ENCODE measurements around the gene SRGAP3.

The SRGAP3 gene

DNA sequence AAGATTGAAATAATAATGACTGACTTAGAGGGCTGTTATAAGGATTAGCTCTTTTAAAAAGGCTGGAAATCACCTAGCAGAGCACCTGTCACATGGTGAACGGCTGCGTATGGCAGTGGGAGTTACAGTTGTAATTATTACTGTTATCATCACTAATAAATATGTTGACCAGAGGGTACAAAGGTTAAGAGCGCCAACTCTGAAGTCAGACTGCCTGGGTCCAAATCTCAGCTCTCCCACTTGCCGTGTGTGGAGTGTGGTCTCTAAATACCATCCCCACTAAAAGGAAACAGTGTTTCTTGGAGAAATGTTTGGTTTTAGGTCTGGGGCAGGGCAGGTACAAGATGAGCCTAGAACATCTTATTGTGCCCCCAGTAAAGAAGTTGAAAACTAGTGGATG lies 280.2 kb downstream of the SRGAP3 start:
- no peaks in the 10 kb centered on the region for H3K79me2 ChIP-seq (ENCODE audit: insufficient read depth, low read length)
- H3K4me3 ChIP-seq (ENCODE audit: low read depth, low read length, poor library complexity, severe bottlenecking): no peak overlapping the region
- H3K27ac ChIP-seq (ENCODE audit: low read depth, low read length, poor library complexity, severe bottlenecking): no peak overlapping the region
- no peak overlapping the region for H2AFZ ChIP-seq (ENCODE audit: low read length)
- no peaks in the 10 kb centered on the region for H3K4me1 ChIP-seq (ENCODE audit: insufficient read depth, low read length, severe bottlenecking)
- no peaks in the 10 kb centered on the region for H4K20me1 ChIP-seq (ENCODE audit: insufficient read depth, low read length)
- H3K36me3 ChIP-seq (ENCODE audit: insufficient read depth, low read length): no peaks in the 10 kb centered on the region
- H3K9me2 ChIP-seq (ENCODE audit: low read depth, low read length): no peaks in the 10 kb centered on the region
- H3K9ac ChIP-seq (ENCODE audit: low read length): no peak overlapping the region
- no peaks in the 10 kb centered on the region for H3K9me3 ChIP-seq (ENCODE audit: low read length)
- no peak overlapping the region for H3K4me2 ChIP-seq (ENCODE audit: low read length)
- TF ChIP-seq, protein P1, sequence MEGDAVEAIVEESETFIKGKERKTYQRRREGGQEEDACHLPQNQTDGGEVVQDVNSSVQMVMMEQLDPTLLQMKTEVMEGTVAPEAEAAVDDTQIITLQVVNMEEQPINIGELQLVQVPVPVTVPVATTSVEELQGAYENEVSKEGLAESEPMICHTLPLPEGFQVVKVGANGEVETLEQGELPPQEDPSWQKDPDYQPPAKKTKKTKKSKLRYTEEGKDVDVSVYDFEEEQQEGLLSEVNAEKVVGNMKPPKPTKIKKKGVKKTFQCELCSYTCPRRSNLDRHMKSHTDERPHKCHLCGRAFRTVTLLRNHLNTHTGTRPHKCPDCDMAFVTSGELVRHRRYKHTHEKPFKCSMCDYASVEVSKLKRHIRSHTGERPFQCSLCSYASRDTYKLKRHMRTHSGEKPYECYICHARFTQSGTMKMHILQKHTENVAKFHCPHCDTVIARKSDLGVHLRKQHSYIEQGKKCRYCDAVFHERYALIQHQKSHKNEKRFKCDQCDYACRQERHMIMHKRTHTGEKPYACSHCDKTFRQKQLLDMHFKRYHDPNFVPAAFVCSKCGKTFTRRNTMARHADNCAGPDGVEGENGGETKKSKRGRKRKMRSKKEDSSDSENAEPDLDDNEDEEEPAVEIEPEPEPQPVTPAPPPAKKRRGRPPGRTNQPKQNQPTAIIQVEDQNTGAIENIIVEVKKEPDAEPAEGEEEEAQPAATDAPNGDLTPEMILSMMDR (IDR thresholded peaks at IDR 0.05; ENCODE audit: low read length): no peak
- TF ChIP-seq EZH2 (IDR thresholded peaks at IDR 0.05; ENCODE audit: borderline replicate concordance, low read length): no peak
- no peaks in the 10 kb centered on the region for H3F3A ChIP-seq (ENCODE audit: insufficient read depth, low read length)
- H3K27me3 ChIP-seq (ENCODE audit: insufficient read depth, low read length): no peaks in the 10 kb centered on the region

- no peak overlapping the region for H2AFZ ChIP-seq (ENCODE audit: low read length)
- no peak overlapping the region for H3K9ac ChIP-seq (ENCODE audit: low read length)
- no peak overlapping the region for H3K4me3 ChIP-seq (ENCODE audit: low read depth, low read length, poor library complexity, severe bottlenecking)
- H4K20me1 ChIP-seq (ENCODE audit: insufficient read depth, low read length): no peaks in the 10 kb centered on the region
- H3K9me3 ChIP-seq (ENCODE audit: low read length): no peaks in the 10 kb centered on the region
- peaks cover 8% of the 10 kb centered on the region for H3K4me1 ChIP-seq (ENCODE audit: insufficient read depth, low read length, severe bottlenecking)
- no peaks in the 10 kb centered on the region for H3K9me2 ChIP-seq (ENCODE audit: low read depth, low read length)
- no peak overlapping the region for H3K27ac ChIP-seq (ENCODE audit: low read depth, low read length, poor library complexity, severe bottlenecking)
- H3K27me3 ChIP-seq (ENCODE audit: insufficient read depth, low read length): no peaks in the 10 kb centered on the region
- H3F3A ChIP-seq (ENCODE audit: insufficient read depth, low read length): no peaks in the 10 kb centered on the region
- H3K36me3 ChIP-seq (ENCODE audit: insufficient read depth, low read length): no peaks in the 10 kb centered on the region
- H3K4me2 ChIP-seq (ENCODE audit: low read length): no peak overlapping the region
- TF ChIP-seq EZH2 (IDR thresholded peaks at IDR 0.05; ENCODE audit: borderline replicate concordance, low read length): no peak
- TF ChIP-seq, protein P1 (IDR thresholded peaks at IDR 0.05; ENCODE audit: low read length): no peak
- H3K79me2 ChIP-seq (ENCODE audit: insufficient read depth, low read length): no peaks in the 10 kb centered on the region
Measured at GRCh38 chr3:8968375-8968882, 281.0 kb downstream of the SRGAP3 start.

DNA sequence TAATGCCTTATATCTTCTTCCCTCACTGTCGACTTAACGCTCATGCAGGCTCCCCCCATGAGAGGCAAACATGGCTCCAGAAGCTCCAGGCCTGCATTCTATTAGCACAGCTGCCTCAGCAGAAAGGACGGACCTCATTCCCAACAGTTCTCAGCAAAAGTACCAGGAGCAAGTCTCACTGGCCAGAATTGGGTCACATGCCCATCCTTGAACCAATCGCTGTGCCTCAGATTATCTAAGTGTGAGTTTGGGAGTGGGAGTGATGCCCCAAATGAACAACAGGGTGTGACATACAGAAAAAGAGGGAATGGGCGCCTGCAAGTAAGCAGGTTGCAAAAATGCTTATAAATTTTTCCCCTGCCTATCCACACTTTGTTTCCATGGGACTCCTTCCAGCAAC lies 281.9 kb downstream of the SRGAP3 start:
- TF ChIP-seq EZH2 (IDR thresholded peaks at IDR 0.05; ENCODE audit: borderline replicate concordance, low read length): no peak
- Histone ChIP-seq H3F3A (ENCODE audit: insufficient read depth, low read length) (no peaks in the 10 kb centered on the region), H4K20me1 (ENCODE audit: insufficient read depth, low read length) (no peaks in the 10 kb centered on the region), H3K9ac (ENCODE audit: low read length) (no peak overlapping the region), H3K27ac (ENCODE audit: low read depth, low read length, poor library complexity, severe bottlenecking) (no peak overlapping the region), H2AFZ (ENCODE audit: low read length) (no peak overlapping the region), H3K79me2 (ENCODE audit: insufficient read depth, low read length) (peaks cover 5% of the 10 kb centered on the region), H3K4me1 (ENCODE audit: insufficient read depth, low read length, severe bottlenecking) (peaks cover 9% of the 10 kb centered on the region), H3K9me2 (ENCODE audit: low read depth, low read length) (no peaks in the 10 kb centered on the region), H3K36me3 (ENCODE audit: insufficient read depth, low read length) (no peaks in the 10 kb centered on the region), H3K27me3 (ENCODE audit: insufficient read depth, low read length) (no peaks in the 10 kb centered on the region), H3K4me3 (ENCODE audit: low read depth, low read length, poor library complexity, severe bottlenecking) (no peak overlapping the region), H3K9me3 (ENCODE audit: low read length) (no peaks in the 10 kb centered on the region), H3K4me2 (ENCODE audit: low read length) (no peak overlapping the region)

DNA sequence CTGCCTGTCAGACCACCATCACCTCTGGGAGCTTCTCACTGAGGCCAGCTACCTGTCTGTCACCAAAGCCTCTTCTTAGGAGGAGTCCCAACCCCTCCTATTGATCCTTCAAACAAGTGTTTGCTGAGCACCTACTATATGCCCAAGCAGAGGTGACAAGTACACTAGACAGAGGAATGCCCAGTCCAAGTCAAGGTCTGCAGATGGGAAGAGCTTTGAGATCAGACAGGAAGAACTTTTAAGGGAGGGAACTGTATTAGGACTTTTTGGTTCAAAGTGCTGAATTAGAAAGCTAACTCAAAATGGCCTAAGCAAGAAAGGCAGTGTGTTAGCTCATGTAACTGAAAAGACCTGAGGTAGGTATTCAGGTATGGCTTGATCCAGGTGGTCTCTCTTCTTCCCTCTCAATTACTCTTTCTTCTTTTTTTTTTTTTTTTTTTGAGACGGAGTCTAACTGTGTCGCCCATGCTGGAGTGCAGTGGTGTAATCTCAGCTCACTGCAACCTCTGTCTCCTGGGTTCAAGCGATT lies 282.6 kb downstream of the SRGAP3 start:
- peaks cover 15% of the 10 kb centered on the region for H3K4me1 ChIP-seq (ENCODE audit: insufficient read depth, low read length, severe bottlenecking)
- H3K79me2 ChIP-seq (ENCODE audit: insufficient read depth, low read length): peaks cover 12% of the 10 kb centered on the region
- H3F3A ChIP-seq (ENCODE audit: insufficient read depth, low read length): no peaks in the 10 kb centered on the region
- H3K4me2 ChIP-seq (ENCODE audit: low read length): no peak overlapping the region
- no peak overlapping the region for H3K9ac ChIP-seq (ENCODE audit: low read length)
- TF ChIP-seq EZH2 (IDR thresholded peaks at IDR 0.05; ENCODE audit: borderline replicate concordance, low read length): no peak
- H4K20me1 ChIP-seq (ENCODE audit: insufficient read depth, low read length): no peaks in the 10 kb centered on the region
- no peaks in the 10 kb centered on the region for H3K9me2 ChIP-seq (ENCODE audit: low read depth, low read length)
- no peak overlapping the region for H3K27ac ChIP-seq (ENCODE audit: low read depth, low read length, poor library complexity, severe bottlenecking)
- H2AFZ ChIP-seq (ENCODE audit: low read length): no peak overlapping the region
- no peak overlapping the region for H3K4me3 ChIP-seq (ENCODE audit: low read depth, low read length, poor library complexity, severe bottlenecking)
- no peaks in the 10 kb centered on the region for H3K27me3 ChIP-seq (ENCODE audit: insufficient read depth, low read length)
- no peaks in the 10 kb centered on the region for H3K36me3 ChIP-seq (ENCODE audit: insufficient read depth, low read length)
- H3K9me3 ChIP-seq (ENCODE audit: low read length): no peaks in the 10 kb centered on the region
